Muscle of back (tissue), 11 donors: Measurements from ENCODE around the gene GRID1. TPM values are rescaled to one million over a fixed set of nuclear protein-coding genes. Genes with fewer than 3 reads are reported as not detected.
A peak's percentile ranks its signal among the peaks of the same experiment; 100 is the strongest.

Experiments
- DNase-seq, 3 donors: peaks; one replicate each; pipeline versions ENCODE4 v3.0.0 to v3.0.0-alpha.2; 2013
- polyA plus RNA-seq, 10 donors: library from polyadenylated mRNA; unstranded; fragments of 120-200 nt; gene quantifications; one replicate each; pipeline ENCODE4 v1.2.1, GENCODE V29; 2013; ENCODE audit not compliant: insufficient read length in 10 of 10

Gene GRID1
- polyA plus RNA-seq, 10 donors, result 2.7 to 8.4 (median 5.9) TPM

DNA sequence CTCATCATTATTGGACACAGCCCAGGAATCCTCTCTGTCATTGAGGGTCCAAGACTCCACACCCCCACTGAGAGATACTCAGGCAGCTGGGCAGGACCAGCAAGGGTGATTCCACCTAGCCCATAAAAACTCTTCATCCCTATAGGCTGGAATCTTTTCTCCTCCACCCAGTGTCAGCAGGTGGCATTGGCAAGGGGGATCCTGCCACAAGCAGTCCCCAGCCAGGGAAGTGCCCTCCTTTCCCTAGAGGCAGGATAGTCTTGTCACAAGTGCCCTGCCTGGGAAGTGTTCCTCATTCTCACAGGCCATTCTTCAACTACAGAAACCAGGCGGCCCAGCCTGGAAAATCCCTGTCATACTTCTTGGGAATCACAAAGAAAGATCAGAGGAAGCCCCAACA is 533.6 kb downstream of the GRID1 start:
- no peak for DNase-seq

- no peak for DNase-seq
Measured at GRCh38 chr10:85831422-85831821, 535.2 kb downstream of the GRID1 start.

DNA sequence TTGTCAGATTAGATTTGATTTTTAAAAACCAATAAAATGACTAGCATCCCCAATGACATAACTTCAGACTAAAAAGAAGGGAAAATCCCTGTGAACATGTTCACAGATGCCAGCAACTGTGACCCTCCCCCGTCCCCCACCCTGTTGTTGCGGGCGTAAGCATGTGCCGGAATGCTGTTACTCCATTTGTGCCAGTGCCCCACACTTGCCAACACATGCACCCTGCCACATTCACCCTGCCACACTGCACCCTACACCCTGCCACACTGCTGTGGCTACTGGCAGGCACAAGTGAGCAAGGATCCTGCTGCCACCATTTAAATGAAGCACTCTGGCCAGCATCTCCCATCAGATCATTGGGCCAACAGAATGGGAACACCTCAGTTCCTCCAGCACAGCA is 540.2 kb downstream of the GRID1 start:
- DNase-seq, result no peak

DNA sequence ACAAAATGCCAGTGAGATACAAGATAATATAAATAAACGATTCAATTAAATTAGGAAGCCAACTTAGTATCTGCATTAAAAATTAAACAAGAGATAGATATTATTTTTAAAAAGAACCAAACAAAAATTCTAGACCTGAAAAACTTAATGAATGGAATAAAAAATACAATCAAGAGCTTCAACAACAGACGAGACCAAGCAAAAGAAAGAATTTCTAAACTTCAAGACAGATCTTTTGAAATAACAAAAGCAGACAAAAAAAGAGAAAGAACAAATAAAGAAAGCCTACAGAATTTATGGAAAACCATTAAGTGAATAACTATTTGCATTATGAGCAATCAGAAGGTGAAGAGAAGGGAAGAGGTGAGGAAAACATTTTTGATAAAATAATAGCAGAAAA is 555.2 kb downstream of the GRID1 start:
- DNase-seq, result no peak

- DNase-seq, result no peak
Measured at GRCh38 chr10:85810674-85811073, 555.9 kb downstream of the GRID1 start.

DNA sequence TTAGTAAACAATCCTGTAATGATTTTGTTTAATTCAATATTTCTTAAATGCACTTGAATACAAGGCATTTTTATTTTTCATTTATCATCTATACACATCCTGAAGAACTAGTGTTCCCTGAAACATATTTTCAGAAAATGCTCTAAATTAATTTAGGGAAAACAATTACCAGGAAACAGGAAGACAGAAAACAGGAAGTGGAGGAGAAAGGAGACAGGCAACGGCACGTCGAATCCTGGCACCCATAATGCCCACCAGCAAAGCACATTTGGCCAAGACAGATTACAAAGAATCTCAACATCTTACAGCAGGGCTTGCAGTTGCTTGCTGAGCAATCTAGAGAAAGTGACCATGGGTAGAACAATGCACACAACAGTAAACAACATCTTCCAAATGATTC is 571.1 kb downstream of the GRID1 start:
- DNase-seq, result no peak

DNA sequence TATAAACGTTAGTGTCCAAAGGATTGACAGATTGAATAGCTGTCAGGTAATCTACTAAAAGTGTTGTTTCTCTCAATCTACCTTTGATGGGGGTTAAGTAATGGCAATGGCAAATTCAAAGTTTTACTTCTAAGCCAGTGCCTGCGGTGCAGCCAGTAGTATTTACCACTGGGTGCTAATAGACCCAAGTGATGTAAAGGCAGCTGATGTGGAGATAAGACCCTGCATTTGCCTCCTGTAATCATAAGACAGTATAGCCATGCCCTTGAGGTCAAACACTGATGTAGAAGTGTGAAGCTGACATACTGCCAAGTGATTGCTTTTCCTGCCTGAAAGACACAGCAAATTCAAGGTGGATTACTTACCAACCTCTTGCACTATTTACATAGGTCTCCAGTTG is 572.0 kb downstream of the GRID1 start:
- DNase-seq, result no peak

- no peak for DNase-seq
Measured at GRCh38 chr10:85792533-85792858, 574.1 kb downstream of the GRID1 start.

- peak; percentile 43 to 91 (median 85) for DNase-seq
Measured at GRCh38 chr10:85791818-85792532, 574.6 kb downstream of the GRID1 start.

- DNase-seq, result no peak
Measured at GRCh38 chr10:85789982-85790789, 576.4 kb downstream of the GRID1 start.

DNA sequence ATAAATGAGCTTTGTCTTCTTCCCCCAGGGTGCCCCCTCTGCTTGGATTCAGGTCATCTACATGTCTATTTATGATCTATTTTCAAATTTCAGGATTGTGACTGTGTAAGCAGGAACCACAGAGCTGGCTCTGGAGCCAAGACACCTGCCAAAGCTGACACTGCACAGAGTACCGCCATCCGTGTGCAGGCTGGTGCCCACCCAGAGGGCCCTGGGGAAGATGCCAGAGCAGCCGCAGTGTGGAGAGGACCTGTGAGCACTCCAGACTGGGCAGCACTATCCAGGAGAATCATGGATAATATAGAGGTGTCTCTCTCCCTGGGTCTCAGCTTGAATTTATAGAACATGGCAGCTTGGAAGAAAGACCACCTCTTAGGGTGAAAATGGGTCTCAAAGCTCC is 577.5 kb downstream of the GRID1 start:
- no peak for DNase-seq

GRCh38 chr10:85788570-85788969 is 578.0 kb downstream of the GRID1 start:
- DNase-seq, result no peak

GRCh38 chr10:85787881-85788280 is 578.7 kb downstream of the GRID1 start:
- no peak for DNase-seq

GRCh38 chr10:85787393-85787792 is 579.2 kb downstream of the GRID1 start:
- no peak for DNase-seq

- no peak for DNase-seq
Measured at GRCh38 chr10:85786401-85786899, 580.1 kb downstream of the GRID1 start.

DNA sequence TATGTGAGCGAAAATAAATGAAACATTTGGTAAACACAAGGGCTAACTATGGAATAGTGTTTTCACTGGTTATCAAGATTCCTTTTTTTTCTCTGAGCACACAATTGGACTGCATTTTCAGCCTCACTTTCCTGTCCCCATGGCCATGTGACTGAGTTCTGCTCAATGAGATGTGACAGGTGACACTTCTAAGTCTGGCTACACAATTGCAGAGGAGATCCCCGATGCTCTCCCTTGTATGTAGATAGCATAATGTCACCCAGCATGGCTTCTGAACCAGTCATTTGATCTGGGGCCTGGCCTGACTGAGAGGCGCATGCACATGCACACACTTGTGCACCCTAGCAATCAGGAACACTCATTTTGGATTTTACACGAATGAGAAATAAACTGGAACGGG is 581.8 kb downstream of the GRID1 start:
- no peak for DNase-seq

GRCh38 chr10:85781404-85781803 is 585.2 kb downstream of the GRID1 start:
- DNase-seq, result no peak

GRCh38 chr10:85778074-85778473 is 588.5 kb downstream of the GRID1 start:
- DNase-seq, result no peak

- DNase-seq, result peak; percentile 74 to 87 (median 81)
Measured at GRCh38 chr10:85767891-85768290, 598.7 kb downstream of the GRID1 start.

DNA sequence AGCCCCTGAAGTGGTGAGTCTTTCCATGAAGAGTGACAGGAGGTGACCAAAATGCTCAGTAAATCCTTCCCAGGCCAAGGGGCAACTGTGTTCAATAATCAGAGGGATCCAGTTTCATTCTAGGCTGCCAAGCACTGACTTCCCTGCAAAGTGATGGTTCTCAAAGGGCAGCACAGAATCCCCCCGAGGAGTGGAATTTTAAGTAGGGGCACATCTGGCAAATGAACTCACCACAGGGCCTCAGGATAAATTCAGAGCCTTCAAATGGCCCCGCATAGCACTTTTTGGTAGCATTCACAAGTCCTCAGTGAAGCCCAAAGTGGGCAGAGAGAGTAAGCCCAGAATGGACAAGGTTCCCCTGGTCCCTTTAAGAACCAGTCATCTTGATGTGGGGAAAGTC is 602.5 kb downstream of the GRID1 start:
- DNase-seq, result no peak

DNA sequence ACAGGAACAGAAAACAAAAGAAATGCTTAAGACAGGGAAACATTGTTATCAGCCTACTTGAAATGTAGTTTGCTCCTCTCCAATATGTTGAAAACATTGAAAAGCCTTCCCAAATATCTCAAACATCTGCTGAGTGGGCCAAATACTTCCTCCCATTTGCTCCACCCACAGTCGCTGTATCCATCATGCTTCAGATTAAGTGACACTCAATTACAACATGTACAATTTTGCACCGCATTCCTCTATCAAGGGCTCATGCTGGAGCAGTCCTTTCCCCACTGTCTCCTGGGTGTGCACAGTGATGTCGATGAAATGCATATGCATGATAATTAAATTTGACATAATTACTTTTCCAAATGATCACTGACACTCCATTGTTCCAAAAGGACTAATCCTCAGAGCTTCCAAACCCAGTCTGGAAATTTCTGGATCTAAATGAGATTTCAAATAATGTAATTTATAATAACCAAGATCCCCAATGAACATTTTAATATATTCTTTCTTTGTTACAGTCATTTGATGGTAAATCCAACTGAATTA is 604.6 kb downstream of the GRID1 start:
- DNase-seq, result peak in 2 of 3 donors; percentile 34 to 71

GRCh38 chr10:85741626-85742300 is 624.8 kb downstream of the GRID1 start:
- DNase-seq, result no peak
